H9 (cell line): Measurements from ENCODE around the gene GRIP2. TPM values are rescaled to one million over a fixed set of nuclear protein-coding genes. Genes with fewer than 3 reads are reported as not detected.

ENCODE experiments used
- DNase-seq: peaks from one replicate; pipeline ENCODE4 v3.0.0-alpha.2; 2017
- H2AFZ ChIP-seq: one replicate; pipeline ENCODE4 v1.6.1; 2013; ENCODE audit warnings: mild to moderate bottlenecking, low read length, control low read depth, moderate library complexity
- H2AK5ac ChIP-seq: 2 replicates; pipeline ENCODE4 v1.6.1; 2013; ENCODE audit warnings: low read length, control low read depth, mixed read lengths; ENCODE audit not compliant: insufficient read length
- H2BK120ac ChIP-seq: one replicate; pipeline ENCODE4 v1.6.1; 2013; ENCODE audit warnings: low read depth, mild to moderate bottlenecking, low read length, control low read depth, inconsistent platforms; ENCODE audit not compliant: poor library complexity, severe bottlenecking
- H2BK12ac ChIP-seq: 2 replicates; pipeline ENCODE4 v1.6.1; 2013; ENCODE audit warnings: low read length, control low read depth, mixed read lengths, low read depth; ENCODE audit not compliant: insufficient read length
- H2BK15ac ChIP-seq: 2 replicates; pipeline ENCODE4 v1.6.1; 2013; ENCODE audit warnings: low read depth, low read length, control low read depth
- H2BK20ac ChIP-seq: one replicate; pipeline ENCODE4 v1.6.1; 2013; ENCODE audit warnings: low read depth, mild to moderate bottlenecking, low read length, control low read depth, inconsistent platforms; ENCODE audit not compliant: poor library complexity, severe bottlenecking
- H2BK5ac ChIP-seq: 2 replicates; pipeline ENCODE4 v1.6.1; 2013; ENCODE audit warnings: low read length, control low read depth, mixed read lengths; ENCODE audit not compliant: insufficient read length
- H3K14ac ChIP-seq: 2 replicates; pipeline ENCODE4 v1.6.1; 2013; ENCODE audit warnings: low read length, control low read depth; ENCODE audit not compliant: insufficient read depth
- H3K18ac ChIP-seq: 2 replicates; pipeline ENCODE4 v1.6.1; 2013; ENCODE audit warnings: low read depth, mild to moderate bottlenecking, mixed read lengths, low read length, control low read depth; ENCODE audit not compliant: insufficient read length
- H3K23ac ChIP-seq: 2 replicates; pipeline ENCODE4 v1.6.1; 2013; ENCODE audit warnings: low read length, control low read depth, mixed read lengths, low read depth; ENCODE audit not compliant: insufficient read length
- H3K23me2 ChIP-seq: 2 replicates; pipeline ENCODE4 v1.6.1; 2013; ENCODE audit warnings: low read depth, mild to moderate bottlenecking, mixed read lengths, low read length, control low read depth; ENCODE audit not compliant: insufficient read length, poor library complexity, severe bottlenecking
- H3K27ac ChIP-seq: 2 replicates; pipeline ENCODE4 v1.5.1; 2013; ENCODE audit warnings: low read length, control low read depth, mixed read lengths, low read depth; ENCODE audit not compliant: insufficient read length
- H3K27me3 ChIP-seq: 2 replicates; pipeline ENCODE4 v1.6.1; 2013; ENCODE audit warnings: low read length, control low read depth, inconsistent platforms; ENCODE audit not compliant: insufficient read depth
- H3K4ac ChIP-seq: 2 replicates; pipeline ENCODE4 v1.6.1; 2013; ENCODE audit warnings: low read depth, mild to moderate bottlenecking, control low read depth, inconsistent platforms, low read length, moderate library complexity
- H3K4me1 ChIP-seq: 2 replicates; pipeline ENCODE4 v1.6.1; 2013; ENCODE audit warnings: low read length, control low read depth, inconsistent platforms; ENCODE audit not compliant: insufficient read depth
- H3K4me2 ChIP-seq: 2 replicates; pipeline ENCODE4 v1.6.1; 2013; ENCODE audit warnings: low read length, control low read depth, mixed read lengths; ENCODE audit not compliant: insufficient read length, insufficient read depth
- H3K56ac ChIP-seq: 2 replicates; pipeline ENCODE4 v1.6.1; 2013; ENCODE audit warnings: low read depth, mild to moderate bottlenecking, mixed read lengths, low read length, control low read depth; ENCODE audit not compliant: insufficient read length
- H3K79me1 ChIP-seq: 2 replicates; pipeline ENCODE4 v1.6.1; 2013; ENCODE audit warnings: low read depth, mild to moderate bottlenecking, moderate library complexity, low read length, control low read depth, inconsistent platforms; ENCODE audit not compliant: insufficient read depth, poor library complexity, severe bottlenecking
- H3K79me2 ChIP-seq: 2 replicates; pipeline ENCODE4 v1.6.1; 2013; ENCODE audit warnings: low read length, control low read depth, inconsistent platforms; ENCODE audit not compliant: insufficient read depth
- H3K9ac ChIP-seq: 2 replicates; pipeline ENCODE4 v1.6.1; 2013; ENCODE audit warnings: low read length, control low read depth, mixed read lengths; ENCODE audit not compliant: insufficient read length; ENCODE audit errors: extremely low read depth
- H3K9me3 ChIP-seq: one replicate; pipeline ENCODE4 v1.6.1; 2013; ENCODE audit warnings: low read depth, low read length, inconsistent platforms; ENCODE audit not compliant: control insufficient read depth
- H3T11ph ChIP-seq: one replicate; pipeline ENCODE4 v1.6.1; 2013; ENCODE audit warnings: mild to moderate bottlenecking, low read length, control low read depth, inconsistent platforms
- H4K20me1 ChIP-seq: one replicate; pipeline ENCODE4 v1.6.1; 2013; ENCODE audit not compliant: control insufficient read depth, insufficient read length, insufficient read depth
- H4K5ac ChIP-seq: 2 replicates; pipeline ENCODE4 v1.6.1; 2013; ENCODE audit warnings: low read depth, mild to moderate bottlenecking, mixed read lengths, low read length, control low read depth; ENCODE audit not compliant: insufficient read length
- H4K8ac ChIP-seq: replicated peaks from 2 replicates; pipeline ENCODE4 v1.6.1; 2013; ENCODE audit warnings: low read length, control low read depth, mixed read lengths, low read depth; ENCODE audit not compliant: insufficient read length
- H4K91ac ChIP-seq: 2 replicates; pipeline ENCODE4 v1.6.1; 2013; ENCODE audit warnings: low read depth, mild to moderate bottlenecking, moderate library complexity, mixed read lengths, low read length, control low read depth; ENCODE audit not compliant: insufficient read length
- H3K27ac Mint-ChIP-seq, 3 experiments: 2 replicates in 2 of 3; 3 replicates in 1 of 3; pipeline ENCODE4 v1.8.0; 2020 to 2021; ENCODE audit warnings: mixed read lengths in 3 of 3, mild to moderate bottlenecking in 1 of 3, moderate library complexity in 1 of 3
- H3K27me3 Mint-ChIP-seq: 2 replicates; pipeline ENCODE4 v1.8.0; 2021; ENCODE audit warnings: low read depth, mild to moderate bottlenecking, moderate library complexity, mixed read lengths
- H3K36me3 Mint-ChIP-seq, 3 experiments: 2 replicates in 2 of 3; 3 replicates in 1 of 3; pipeline ENCODE4 v1.8.0; 2020 to 2021; ENCODE audit warnings: low read depth in 3 of 3, mixed read lengths in 3 of 3; ENCODE audit not compliant: insufficient read depth in 1 of 3
- H3K4me1 Mint-ChIP-seq, 2 experiments: 2 replicates each; pipeline ENCODE4 v1.8.0; 2020; ENCODE audit warnings: mixed read lengths in 2 of 2
- H3K4me3 Mint-ChIP-seq, 2 experiments: 2 replicates in 1 of 2; 3 replicates in 1 of 2; pipeline ENCODE4 v1.8.0; 2020 to 2021; ENCODE audit warnings: mild to moderate bottlenecking in 2 of 2, mixed read lengths in 2 of 2, moderate library complexity in 1 of 2
- H3K9me3 Mint-ChIP-seq, 2 experiments: 2 replicates in 1 of 2; 3 replicates in 1 of 2; pipeline ENCODE4 v1.8.0; 2020; ENCODE audit warnings: mild to moderate bottlenecking in 2 of 2, mixed read lengths in 2 of 2, moderate library complexity in 1 of 2
- CTCF ChIP-seq: fragments of 200-600 bp; sonication (generic); conservative IDR thresholded peaks from 3 replicates; pipeline ENCODE4 v1.8.0; 2021; ENCODE audit warnings: antibody characterized with exemption, mild to moderate bottlenecking
- WGBS: extraction: QIAGEN DNeasy Blood & Tissue Kit; methylation state at CpG from one replicate; pipeline ENCODE4 v1.1.7; 2013; ENCODE audit warnings: missing lambda C conversion rate, low lambda C conversion rate, mixed read lengths; ENCODE audit not compliant: insufficient read length; ENCODE audit errors: extremely low coverage; 5-methylcytosine and 5-hydroxymethylcytosine counted together
- total RNA-seq: library from RNA; stranded (reverse); gene quantifications from 2 replicates; pipeline ENCODE4 v1.2.1, GENCODE V29; 2021

GRIP2 gene
- total RNA-seq, 1 experiment from 2014 or later: 3.1 TPM

- Mint-ChIP-seq H3K9me3 (no peaks in the 10 kb centered on the region), H3K4me1 (peaks cover 20 to 26% of the 10 kb centered on the region in 2 experiments), H3K27ac (no peak overlapping the region), H3K36me3 (no peaks in the 10 kb centered on the region), H3K27me3 (peaks cover 2% of the 10 kb centered on the region; the same call in 1 of the 2 replicates), H3K4me3 (no peak overlapping the region)
- Histone ChIP-seq H4K5ac (no peak overlapping the region), H3K79me2 (no peaks in the 10 kb centered on the region), H2BK5ac (no peak overlapping the region), H2AK5ac (no peak overlapping the region), H2AFZ (no peak overlapping the region), H4K8ac (no peak overlapping the region), H4K91ac (no peak overlapping the region), H2BK12ac (no peak overlapping the region), H2BK120ac (no peak overlapping the region), H3K23me2 (no peaks in the 10 kb centered on the region), H3T11ph (no peak overlapping the region), H3K14ac (peak overlapping the region; percentile 70; the same call in 1 of the 2 replicates), H3K4me2 (no peak overlapping the region), H3K9ac (no peak overlapping the region), H2BK20ac (no peak overlapping the region), H2BK15ac (no peak overlapping the region), H4K20me1 (peaks cover 2% of the 10 kb centered on the region), H3K79me1 (no peaks in the 10 kb centered on the region), H3K4ac (no peak overlapping the region), H3K23ac (no peak overlapping the region), H3K4me1 (no peaks in the 10 kb centered on the region), H3K56ac (no peak overlapping the region), H3K27ac (no peak overlapping the region), H3K27me3 (no peaks in the 10 kb centered on the region), H3K18ac (no peak overlapping the region), H3K9me3 (no peaks in the 10 kb centered on the region)
- WGBS: no CpG with 5 or more reads among the region's 6 CpGs
- no peak for TF ChIP-seq CTCF
- DNase-seq: no peak
Measured at GRCh38 chr3:14540821-14541385, 761 bp upstream of the GRIP2 start.
